ENCODE data around the gene SERINC2.

The SERINC2 gene

DNA sequence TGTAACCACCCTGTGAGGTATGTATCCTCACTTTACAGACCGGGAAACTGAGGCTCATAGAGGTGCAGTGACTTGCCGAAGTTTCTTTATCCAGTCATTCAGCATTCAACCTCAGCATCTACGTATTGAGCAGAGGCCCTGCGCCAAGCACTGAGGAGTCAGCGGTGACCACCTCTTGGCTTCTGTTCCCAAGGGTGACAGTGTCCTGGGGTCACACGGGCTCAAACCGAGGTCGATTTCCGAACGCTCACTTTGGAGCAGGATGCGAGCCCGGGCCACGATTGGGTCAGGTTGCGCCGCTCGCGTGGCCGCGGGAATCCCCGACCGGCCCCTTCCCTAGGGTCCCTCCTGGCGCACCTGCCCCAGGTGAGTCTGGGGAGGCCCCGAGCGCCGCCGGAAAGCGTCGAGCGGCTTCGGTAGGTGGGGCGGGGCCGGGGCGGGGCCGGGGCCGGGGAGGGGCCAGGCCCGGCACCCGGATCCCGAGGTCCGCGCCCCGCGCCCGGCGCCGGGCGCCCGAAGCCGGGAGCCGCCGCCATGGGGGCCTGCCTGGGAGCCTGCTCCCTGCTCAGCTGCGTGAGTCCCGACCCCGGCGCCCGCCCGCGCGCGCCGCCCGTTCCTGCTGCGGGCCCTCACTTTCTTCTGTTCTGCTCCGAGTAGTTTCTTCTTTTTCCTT is at the start of gene SERINC2:
Gene SERINC2, plus strand, starts transcription at position 482 of the 673 bp plus-strand sequence. Its CDS starts 53 bp downstream, at position 535.
- DNase-seq, result no peak

DNA sequence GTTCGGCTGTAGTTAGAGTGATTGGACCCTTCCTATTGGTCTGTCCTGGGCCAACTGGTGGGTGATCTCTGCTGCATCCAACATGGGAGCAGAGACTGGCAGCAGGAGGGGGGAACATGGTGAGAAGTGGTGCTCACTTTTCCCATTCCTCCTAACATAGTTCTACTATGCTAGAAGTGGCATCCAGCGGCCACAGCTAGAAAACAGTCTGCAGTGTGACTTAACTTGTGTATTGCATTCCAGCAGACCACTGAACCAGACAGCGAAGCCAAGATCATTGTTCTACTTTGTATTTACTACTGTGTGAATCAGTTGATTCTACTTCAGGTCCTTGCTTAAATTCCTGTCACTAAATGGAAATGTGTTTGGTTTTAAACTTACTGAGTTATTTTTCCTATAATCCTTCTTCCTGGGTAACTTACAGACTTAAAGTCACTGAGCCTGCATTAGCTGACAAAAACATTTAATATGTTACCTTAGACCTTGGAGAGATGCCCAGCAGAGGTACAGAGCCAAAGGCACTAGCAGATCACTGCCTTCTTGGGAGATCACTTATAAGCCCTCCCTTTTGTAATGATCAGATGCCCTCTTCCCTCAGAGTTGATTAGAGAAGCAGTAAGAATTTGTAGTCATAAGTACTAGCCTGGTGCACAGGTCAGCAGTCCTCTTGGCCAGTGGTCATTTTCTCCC is 48.3 kb upstream of the SERINC2 start:
- DNase-seq, result no peak

DNA sequence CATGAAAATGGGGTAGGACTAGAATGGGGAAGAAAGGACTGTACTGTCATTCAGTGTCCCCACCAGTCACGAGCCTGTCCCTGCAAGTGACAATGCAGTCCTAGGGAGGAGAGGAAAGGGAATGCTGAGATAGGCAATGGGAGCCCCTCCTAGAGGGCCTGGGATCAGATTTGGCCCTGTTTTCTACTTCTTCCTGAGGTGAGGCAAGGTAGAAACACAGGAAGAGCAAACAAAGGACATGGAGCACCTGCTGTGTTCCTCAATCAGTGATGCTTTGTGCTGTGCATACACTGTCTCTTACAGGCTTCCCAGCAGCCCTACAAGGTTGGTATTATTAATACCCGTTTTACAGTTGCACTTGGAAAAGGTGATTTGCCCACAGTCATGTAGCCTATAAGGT is 46.2 kb upstream of the SERINC2 start:
- DNase-seq, result no peak

DNA sequence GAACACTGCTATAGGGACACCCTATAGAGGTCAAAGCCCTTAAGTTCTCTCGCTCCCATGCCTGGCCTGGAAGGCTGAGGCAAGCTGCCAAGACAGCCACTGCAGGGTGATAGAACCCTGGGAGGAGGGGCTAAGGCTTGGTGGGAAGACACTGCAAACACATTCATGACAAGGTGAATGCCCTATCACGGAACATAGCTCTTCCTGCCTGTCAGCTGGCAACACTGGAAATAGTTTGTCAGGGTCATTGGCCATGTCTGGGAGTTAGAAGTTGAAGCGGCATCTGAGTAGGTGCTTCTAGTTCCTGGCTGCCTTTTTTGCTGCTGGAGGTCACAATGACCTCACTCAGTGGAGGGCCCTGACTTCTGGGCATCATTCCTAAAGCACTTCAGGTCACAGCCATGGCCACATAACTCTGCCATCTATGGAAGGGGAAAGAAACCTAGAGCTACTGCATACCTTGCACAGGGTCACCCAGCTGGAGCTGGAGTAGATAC is 44.4 kb upstream of the SERINC2 start:
- no peak for DNase-seq

DNA sequence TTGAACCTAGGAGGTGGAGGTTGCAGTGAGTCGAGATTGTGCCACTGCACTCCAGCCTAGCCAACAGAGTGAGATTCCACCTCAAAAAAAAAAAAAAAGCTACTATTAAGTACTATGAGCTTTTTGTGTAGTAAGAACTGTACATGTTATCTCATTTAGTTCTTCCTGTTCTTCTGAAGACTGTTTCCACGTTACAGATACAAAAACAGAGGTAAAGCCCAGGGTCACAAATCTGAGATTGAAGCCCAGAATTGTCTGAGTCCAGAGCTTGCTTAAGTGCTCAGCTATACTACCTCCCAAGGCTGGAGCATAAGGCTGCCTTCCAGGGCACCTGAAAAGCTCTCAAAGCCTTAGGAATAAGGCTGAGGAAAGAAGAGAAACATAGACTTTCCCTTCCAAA is 43.0 kb upstream of the SERINC2 start:
- DNase-seq, result no peak

DNA sequence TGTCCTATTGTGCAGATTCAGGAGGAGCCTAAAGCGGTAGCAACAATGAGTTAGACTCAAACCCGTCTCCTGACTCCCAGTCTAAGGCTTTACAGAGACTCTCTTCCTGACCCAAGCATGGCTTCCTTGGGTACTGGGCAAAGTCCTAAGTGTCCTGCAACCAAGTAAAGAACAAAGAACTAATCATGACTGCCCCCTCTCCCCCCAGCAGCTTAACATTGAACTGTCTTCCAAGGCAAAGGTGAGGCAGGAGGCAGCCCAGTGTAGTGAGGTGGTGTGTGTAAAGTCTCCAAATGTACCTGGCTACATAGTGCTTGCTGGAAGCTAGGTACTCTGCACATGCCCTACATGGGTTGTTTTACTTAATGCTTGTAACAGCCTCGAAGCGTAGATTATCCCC is 42.4 kb upstream of the SERINC2 start:
- no peak for DNase-seq

DNA sequence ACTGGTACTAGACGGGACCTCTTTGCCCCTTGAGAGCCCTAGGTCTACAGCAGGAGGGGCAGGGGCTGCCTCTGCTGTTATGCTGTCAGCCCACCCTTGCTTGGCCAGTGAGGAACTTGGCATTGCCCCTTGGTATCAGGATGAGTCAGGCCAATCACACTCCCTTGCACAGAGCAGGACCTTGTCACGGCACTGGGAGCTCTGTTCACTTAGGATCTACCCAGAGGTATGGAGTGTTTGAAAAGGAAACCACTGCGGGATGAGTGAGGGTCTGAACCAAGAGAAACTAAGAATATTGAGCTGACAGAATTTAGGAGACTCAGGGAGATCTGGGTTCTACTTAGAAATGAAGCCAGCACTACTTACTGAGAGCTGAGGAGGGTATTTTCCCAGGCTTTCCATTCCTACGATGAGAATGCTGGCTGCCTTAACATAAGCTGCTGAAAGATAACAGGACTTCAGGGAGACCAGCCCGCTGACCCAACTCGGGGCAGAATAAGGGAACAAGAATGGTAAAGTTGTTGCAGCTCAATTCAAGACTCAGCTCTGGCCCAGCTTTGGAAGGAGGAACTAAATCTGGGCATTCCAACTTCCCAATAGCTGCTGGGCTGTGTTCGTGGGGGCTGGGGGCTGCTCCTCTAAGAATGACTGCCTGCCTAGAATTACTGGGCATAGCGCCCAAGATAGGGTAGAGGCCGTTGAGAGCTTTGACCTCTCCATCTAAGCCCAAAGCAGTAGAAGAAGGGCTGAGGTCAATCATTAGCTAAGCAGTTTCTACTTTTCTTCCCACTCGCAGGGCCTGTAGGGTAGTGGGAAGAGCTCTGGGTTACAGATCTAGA is 41.7 kb upstream of the SERINC2 start:
- no peak for DNase-seq

DNA sequence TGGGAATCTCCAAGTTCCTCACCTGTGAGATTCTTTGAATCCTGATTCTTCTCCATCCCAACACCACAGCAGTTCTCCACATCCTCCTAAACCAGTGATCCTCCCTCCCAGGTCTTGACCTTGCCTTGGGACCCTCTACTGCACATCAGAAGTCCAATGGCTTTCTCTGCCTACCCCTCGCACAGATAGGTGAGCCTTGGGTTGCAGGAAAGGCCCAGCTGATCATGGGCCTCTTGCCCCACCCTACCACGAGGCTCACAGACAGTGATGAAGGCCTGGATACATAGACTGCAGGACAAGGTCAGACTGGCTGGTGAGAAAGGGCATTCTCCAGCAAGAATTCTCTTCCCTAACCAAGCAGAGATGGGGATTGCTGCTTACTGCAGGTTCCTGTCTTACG is 41.0 kb upstream of the SERINC2 start:
- no peak for DNase-seq

DNA sequence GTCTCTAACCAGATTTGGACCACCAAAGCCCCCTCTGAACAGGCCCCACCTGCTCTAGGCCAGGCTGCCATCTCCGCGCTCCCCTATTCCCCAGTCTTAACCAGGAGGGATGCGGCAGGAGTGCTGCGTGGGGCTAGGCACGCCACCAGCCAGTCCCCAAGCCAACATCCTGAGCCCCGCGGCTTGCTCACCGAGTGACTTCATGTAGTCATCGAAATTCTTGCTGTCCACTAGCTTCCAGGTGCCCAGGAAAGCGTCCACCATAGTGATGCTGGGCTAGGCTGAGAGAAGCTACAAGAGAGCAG is 40.3 kb upstream of the SERINC2 start:
- DNase-seq, result no peak

DNA sequence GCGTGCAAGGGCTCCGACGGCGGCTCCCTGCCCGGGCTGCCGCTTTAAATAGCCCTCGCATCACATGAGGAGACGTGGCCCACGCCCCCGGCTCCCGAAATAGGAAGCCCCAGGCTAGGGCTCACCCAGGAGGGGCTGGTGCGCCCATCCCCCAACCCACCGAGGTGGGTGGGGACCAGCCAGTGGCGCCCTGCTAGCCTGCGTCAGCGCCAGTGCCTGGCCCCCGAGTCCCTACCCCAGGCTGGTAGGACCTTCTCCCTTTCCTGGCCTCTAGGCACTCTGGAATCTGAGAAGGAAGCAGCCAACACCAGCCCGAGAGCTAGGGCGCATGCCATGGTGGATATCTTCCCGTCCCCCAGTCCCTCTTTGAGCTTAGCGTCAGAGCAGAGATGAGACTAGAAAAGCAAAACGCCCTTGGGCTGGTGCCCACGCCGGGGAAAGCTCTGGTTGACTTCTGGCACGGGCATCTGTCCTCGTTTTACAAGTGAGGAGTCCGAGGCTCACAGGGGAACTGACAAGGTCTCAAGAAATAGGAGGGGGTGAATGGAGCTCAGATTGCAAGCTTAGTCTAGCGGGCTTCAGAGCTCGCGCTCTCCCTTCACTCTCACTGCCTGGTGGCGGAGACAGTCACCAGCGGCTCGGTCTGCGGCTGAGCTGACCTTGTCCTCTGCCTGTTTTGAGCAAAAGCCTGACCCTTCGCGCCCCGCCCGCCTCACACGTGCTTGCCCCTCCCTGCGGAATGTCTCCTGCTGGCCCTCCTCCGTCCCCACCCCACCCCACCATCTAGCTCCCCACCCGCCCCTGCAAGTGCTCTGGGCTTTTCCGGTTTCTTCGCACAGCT is 39.7 kb upstream of the SERINC2 start, which contains the start of gene FABP3:
Gene FABP3, minus strand, starts transcription at position 21 of the 841 bp plus-strand sequence. CDS start 62 bp downstream, outside the sequence.
- DNase-seq, result no peak

DNA sequence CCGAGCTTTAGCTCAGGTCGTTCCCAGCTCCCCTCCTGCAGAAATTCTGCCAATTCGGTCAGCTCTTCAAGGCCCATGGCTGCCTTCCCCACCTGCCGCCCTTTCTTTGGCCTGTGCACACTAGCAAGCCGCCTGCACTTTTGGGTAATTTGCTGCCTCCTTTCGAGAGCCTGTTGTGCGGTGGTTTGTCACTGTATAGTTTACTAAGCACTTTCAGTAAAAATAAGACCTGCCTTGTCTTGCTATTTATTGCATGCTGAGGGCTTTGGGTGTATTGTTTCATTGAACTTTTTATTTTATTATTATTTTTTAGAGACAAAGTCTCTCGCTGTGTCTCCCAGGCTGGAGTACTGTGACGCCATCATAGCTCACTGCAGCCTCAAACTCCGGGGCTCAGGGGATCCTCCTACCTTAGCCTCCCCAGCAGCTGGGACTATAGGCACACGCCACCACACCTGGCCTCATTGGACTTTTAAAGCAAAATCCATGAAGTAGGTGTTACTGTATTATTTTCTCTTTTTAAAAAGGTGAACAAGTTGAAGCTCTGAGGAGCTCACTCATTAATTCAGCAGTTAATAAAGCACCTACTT is 39.0 kb upstream of the SERINC2 start:
- DNase-seq, result no peak

DNA sequence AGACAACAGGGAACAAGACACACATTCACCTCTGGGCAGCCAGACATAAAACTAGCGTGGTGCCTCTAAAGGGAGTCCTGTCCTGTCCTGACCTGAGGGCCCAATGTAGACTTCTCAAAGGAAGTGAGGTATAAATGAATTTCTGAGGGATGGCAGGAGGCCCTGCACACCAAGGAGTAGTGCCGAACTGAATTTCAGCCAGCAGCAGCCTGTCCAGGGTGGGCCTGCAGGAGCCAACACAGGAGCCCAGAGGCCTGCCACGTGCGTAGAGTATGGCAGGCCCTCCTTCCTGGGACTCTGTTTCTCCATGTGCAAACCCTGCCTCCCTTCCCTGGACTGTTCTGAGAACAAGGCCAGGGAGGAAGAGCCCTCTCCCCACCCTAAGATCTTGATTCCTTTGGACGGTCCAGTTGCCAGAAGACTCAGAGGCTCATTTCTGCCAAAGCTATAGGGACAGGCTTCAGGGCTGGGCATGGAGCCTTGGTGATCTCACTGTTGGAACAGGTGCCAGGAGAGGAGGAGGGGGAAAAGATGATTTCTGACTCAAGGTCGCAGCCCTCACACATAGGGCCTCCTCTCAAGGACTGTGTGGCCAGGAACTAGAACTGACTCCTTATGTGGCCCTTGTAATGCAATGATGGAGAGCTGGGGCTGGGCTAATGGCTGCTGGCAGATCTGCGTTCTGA is 38.4 kb upstream of the SERINC2 start:
- DNase-seq, result no peak

DNA sequence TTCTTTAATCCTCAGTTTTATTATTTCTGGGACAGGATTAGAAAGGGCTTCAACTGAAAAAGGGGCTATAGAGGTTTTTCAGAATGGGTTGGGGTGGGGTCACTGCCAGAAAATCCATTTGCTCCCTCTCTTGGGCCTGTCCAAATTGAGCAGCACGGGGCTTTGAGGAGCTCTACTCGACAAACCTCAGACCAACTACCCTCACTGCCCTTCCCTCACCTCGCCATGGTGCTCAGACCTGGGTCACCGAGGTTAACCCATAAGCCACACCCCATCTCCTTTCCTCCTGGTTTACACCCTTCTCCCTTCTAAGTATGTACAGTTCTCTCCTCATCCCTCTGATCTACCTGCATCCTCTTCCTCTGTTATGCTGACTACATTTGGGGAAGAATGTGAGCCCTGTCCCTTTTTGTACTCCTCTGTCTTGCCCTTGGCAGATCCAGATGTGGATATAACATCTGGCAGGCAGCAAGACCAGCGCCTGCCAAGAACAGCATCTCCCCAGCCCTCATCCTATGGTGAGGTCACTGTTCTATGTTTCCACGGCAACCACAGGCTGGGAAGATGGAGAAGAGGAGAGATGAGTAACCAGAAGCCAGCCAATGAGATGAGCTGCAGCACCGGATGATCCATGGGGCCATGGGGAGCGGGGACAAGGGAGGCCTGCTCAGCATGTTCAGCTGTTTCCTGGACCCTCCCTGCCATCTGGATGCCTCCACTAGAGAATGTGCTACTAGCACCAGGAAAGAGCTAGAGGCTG is 36.5 kb upstream of the SERINC2 start:
- no peak for DNase-seq

DNA sequence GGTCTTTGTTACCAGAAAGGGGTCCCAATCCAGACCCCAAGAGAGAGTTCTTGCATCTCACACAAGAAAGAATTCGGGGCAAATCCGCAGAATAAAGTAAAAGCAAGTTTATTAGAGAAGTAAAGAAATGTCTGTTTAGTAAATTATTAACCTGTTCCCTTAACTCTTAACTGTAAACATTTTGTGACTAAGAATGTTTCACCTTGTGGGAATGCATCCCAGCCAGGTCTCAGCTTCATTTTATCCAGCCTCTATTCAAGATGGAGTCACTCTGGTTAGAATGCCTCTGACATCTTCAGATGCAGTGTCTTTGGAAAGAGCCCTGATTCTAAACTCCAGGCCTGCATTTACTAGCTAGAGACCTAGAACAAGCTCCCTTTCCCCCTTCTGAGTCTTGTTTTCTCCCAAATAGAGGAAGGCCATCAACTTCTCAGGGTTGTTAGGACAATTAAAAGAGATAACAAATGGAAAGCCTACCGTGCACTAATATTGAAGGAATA is 35.6 kb upstream of the SERINC2 start:
- DNase-seq, result no peak

DNA sequence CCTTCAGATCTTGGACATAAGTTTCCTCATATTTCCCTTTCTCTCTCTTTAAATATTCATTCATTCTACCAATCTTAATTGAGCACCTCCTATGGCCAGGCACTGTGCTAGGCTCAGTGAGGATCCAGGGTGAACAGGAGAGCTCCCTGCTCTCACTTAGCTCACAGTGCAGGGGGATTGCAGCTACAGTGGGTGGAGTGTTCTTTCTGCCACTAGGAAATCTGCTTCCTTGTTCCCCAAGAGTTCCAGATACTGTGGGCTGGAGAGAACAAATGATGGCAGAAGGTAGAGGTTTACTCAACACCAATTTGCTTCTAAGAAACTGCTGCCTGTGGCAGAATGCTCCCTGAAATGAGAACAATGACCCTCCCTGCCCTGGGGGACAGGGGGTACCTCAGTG is 35.0 kb upstream of the SERINC2 start:
- DNase-seq, result no peak

DNA sequence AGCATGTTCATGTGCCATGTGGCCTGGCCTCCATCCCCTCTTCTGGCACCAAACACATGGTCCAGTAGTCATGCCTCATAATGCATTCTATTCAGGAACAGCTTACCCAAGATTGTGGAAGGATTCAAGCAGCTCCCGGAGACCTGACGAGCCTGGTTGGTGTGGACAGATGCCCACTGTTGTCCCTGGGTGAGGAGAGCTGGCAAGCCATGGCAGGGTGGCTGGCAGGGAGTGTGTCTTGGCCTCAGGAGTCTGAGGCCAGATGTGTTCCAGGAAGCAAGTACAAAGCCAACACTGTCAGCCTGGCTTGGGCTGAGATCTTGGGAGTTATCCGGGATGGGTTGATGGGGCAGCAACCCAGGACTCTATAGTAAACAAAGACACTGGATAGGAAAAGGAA is 32.8 kb upstream of the SERINC2 start:
- DNase-seq, result no peak

DNA sequence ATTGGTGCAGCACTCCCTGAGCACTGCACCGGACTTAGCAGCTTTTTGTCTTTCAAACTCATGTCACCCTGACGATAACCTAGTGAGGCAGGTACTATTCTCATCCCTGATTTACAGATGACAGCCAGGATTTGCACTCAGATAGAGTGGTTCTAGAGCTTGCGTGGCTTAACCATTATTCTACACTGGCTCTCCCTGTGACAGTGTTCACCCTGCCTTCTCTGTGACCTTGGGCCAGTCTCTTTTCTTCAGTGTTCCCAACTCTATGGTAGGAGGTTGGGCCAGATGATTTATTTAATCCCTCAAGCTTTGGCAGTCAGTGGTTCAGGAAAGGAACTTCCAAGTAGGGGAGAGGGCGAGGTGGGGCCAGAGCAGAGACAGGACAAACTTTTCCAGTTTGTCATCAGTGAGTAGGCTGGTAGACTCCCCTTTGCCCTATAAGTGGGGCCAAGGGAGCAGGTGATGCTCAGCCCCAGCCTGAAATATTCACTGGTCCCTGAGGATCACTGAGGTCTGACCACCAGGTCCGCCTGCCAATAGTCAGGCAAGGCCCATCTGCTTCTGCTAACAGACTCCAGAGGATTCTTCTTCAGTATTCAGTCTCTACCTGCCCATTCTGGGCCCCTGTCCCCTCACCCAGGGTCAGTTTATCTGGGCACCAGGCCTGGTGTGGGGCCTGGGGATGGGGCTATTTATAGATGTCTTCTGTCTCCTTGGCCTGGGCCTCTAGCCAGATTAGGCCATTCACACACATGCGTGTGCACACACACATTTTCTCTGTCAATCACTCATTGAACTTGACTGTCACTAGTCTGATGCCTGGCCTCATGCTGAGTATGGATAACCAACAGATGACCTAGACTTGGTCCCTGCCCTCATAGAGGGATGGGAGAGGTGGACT is 31.4 kb upstream of the SERINC2 start:
- DNase-seq, result no peak

DNA sequence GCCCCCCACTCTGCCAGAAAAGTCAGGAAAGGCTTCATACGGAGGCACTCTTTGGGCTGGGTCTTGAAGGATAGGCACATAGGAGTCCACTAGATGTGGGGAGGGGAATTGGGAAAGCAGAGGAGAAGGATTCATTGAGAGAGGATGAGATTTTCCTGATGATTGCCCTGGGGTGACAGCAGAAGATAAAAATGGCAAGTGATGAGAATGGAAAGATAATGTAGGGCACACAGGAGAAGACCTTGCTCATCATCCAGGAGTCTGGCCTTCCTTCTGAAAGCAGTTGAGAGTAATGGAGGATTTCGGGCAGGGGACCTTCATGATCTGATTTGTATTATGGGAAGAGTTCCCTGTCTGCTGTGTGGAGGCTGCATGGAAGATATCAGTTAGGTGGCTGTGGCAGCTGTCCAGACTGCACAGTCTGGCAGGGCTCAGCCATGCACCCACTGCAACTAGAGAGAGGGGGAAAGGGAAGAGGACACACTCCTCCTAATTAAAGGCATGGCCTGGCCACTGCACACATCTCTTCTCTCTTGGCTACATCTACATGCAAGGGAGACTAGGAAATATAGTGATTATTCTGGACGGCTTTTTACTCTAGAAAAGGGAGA is 30.5 kb upstream of the SERINC2 start:
- DNase-seq, result no peak

DNA sequence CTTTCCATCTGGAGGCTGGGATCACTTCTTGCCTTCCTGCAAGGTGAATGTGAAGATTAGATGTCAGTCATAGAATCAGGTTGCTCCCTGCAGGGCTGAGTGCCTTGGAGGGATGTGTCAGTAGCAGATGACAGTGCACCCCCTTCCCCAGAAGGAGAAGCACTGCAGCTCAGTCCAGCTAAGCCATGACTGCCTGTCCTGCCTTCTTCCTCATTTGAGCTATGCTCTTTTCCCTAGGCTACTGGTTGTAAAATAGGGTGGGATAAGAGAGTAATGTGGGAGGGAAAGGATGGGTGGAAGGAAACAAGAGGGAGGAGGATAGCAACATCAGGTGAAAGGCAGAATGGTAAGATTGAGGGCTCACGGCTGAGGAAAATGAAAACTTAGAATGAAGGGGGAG is 29.0 kb upstream of the SERINC2 start:
- DNase-seq, result no peak

Data from NCI-H510A (cell line).